Gastroesophageal sphincter (tissue), 3 donors: ENCODE measurements around the gene NREP.

Experiments used
- CTCF ChIP-seq, 4 experiments: fragments of 200-600 bp in 2 of 4; fragments of 450-650 bp in 2 of 4; sonication (generic) in 1 of 4; IDR thresholded peaks; one replicate each; pipeline ENCODE4 v1.5.1; 2017 to 2019; ENCODE audit warnings: antibody characterized with exemption in 4 of 4, mild to moderate bottlenecking in 2 of 4, moderate library complexity in 2 of 4
- POLR2AphosphoS5 ChIP-seq: sonication (generic); formaldehyde crosslinking; IDR thresholded peaks from one replicate; pipeline ENCODE4 v1.6.1; 2017; ENCODE audit warnings: antibody characterized with exemption

- TF ChIP-seq POLR2AphosphoS5 (no peak), CTCF (IDR thresholded peaks at IDR 0.05) (no peak)
Measured at GRCh38 chr5:111795142-111795541, 38.1 kb upstream of the NREP start.
